Ovary (tissue), 3 donors: ENCODE measurements around the gene CR1L.

Experiments used
- CTCF ChIP-seq, 3 donors: fragments of 450-650 bp in 2 of 3; fragments of 200-600 bp in 1 of 3; IDR thresholded peaks; one replicate each; pipeline versions ENCODE4 v1.5.1 to v1.8.0; 2016 to 2022; ENCODE audit warnings: antibody characterized with exemption in 3 of 3, mild to moderate bottlenecking in 1 of 3
- POLR2A ChIP-seq: fragments of 450-650 bp; IDR thresholded peaks from one replicate; pipeline ENCODE4 v1.6.1; 2017; ENCODE audit warnings: antibody characterized with exemption, mild to moderate bottlenecking, moderate library complexity
- donor health status: DM: no; HTN: no; CAD: no.

- TF ChIP-seq CTCF (IDR thresholded peaks at IDR 0.05) (no peak), POLR2A (no peak)
Observed at GRCh38 chr1:207644852-207645634, at the start of gene CR1L.
